OCI-LY7 (cell line): ENCODE results near the gene SLC18A2. TPM values are rescaled to one million over a fixed set of nuclear protein-coding genes. Genes with fewer than 3 reads are reported as not detected.

Experiments used
- BruUV-seq: library from RNA; stranded (reverse); fragments of 400-500 nt; replicated peaks from 2 replicates; lab custom pipeline; 2021; lab: Mats Ljungman, UMichigan
- CTCF ChIA-PET: fragments of 300-600 bp; sonication (Branson Sonifier 250); formaldehyde crosslinking; loops from one replicate; lab custom pipeline; 2022; ENCODE audit warnings: antibody characterized with exemption; ENCODE audit not compliant: unreplicated experiment; lab: Charles Lee
- POLR2A ChIA-PET: fragments of 300-600 bp; sonication (Branson Sonifier 250); formaldehyde crosslinking; loops from one replicate; lab custom pipeline; 2022; ENCODE audit warnings: antibody characterized with exemption; lab: Charles Lee
- DNase-seq: peaks from one replicate; pipeline ENCODE4 v3.0.0-alpha.2; 2015; ENCODE audit warnings: low spot score
- H2AFZ ChIP-seq: fragments of 200-600 bp; sonication (generic), shearing (Covaris generic); 2 replicates; pipeline ENCODE4 v1.6.1; 2014; ENCODE audit warnings: mild to moderate bottlenecking, antibody characterized with exemption, low read length, moderate library complexity
- H3K27ac ChIP-seq: fragments of 200-600 bp; sonication (generic); 2 replicates; pipeline ENCODE4 v1.5.1; 2014; ENCODE audit warnings: mixed run types, low read depth, mild to moderate bottlenecking, moderate library complexity, low read length, inconsistent platforms; ENCODE audit not compliant: poor library complexity, severe bottlenecking
- H3K36me3 ChIP-seq: fragments of 200-600 bp; sonication (generic); 2 replicates; pipeline ENCODE4 v1.6.1; 2014; ENCODE audit warnings: mild to moderate bottlenecking, antibody characterized with exemption, low read length, moderate library complexity, mixed read lengths; ENCODE audit not compliant: insufficient read depth
- H3K4me1 ChIP-seq: fragments of 200-600 bp; sonication (generic); 2 replicates; pipeline ENCODE4 v1.5.1; 2014; ENCODE audit warnings: mild to moderate bottlenecking, low read length; ENCODE audit not compliant: insufficient read depth, poor library complexity, severe bottlenecking
- H3K4me2 ChIP-seq: fragments of 200-600 bp; sonication (generic); 2 replicates; pipeline ENCODE4 v1.6.1; 2014; ENCODE audit warnings: mild to moderate bottlenecking, low read length
- H3K4me3 ChIP-seq: fragments of 200-600 bp; sonication (generic); 2 replicates; pipeline ENCODE4 v1.5.1; 2014; ENCODE audit warnings: mild to moderate bottlenecking, low read depth, low read length; ENCODE audit not compliant: poor library complexity, severe bottlenecking
- H3K79me2 ChIP-seq: fragments of 200-600 bp; sonication (generic); 2 replicates; pipeline ENCODE4 v1.6.1; 2016; ENCODE audit warnings: low read depth, mild to moderate bottlenecking, low read length, moderate library complexity, mixed read lengths; ENCODE audit not compliant: insufficient read depth
- H3K9me2 ChIP-seq: fragments of 200-600 bp; sonication (generic); 2 replicates; pipeline ENCODE4 v1.6.1; 2016; ENCODE audit warnings: mild to moderate bottlenecking, low read length, mixed read lengths; ENCODE audit not compliant: insufficient read depth
- H3K9me3 ChIP-seq: fragments of 200-600 bp; sonication (generic); 2 replicates; pipeline ENCODE4 v1.6.1; 2014; ENCODE audit warnings: mild to moderate bottlenecking, mixed run types, low read length, mixed read lengths
- H4K20me1 ChIP-seq: fragments of 200-600 bp; sonication (generic); 2 replicates; pipeline ENCODE4 v1.6.1; 2014; ENCODE audit warnings: mild to moderate bottlenecking, antibody characterized with exemption, low read length, moderate library complexity, mixed read lengths; ENCODE audit not compliant: insufficient read depth
- CTCF ChIP-seq: fragments of 200-600 bp; sonication (generic); conservative IDR thresholded peaks from 2 replicates; pipeline ENCODE4 v1.5.1; 2014; ENCODE audit warnings: mild to moderate bottlenecking, antibody characterized with exemption, low read length, moderate library complexity, mixed read lengths
- EZH2phosphoT487 ChIP-seq: fragments of 200-600 bp; sonication (generic); IDR thresholded peaks from 2 replicates; pipeline ENCODE4 v1.6.1; 2018; ENCODE audit warnings: low read depth, borderline replicate concordance, mild to moderate bottlenecking, mixed run types, antibody characterized with exemption, low read length, moderate library complexity, mixed read lengths
- intact Hi-C: fragments of 100-400 bp; cut with micrococcal nuclease; formaldehyde crosslinking; loops from one replicate; pipeline ENCODE4 v1.10.0; 2022; ENCODE audit not compliant: unreplicated experiment
- total RNA-seq, 2 experiments: library from RNA; depleted of rRNA in 1 of 2; stranded (reverse); fragments of >200 nt in 1 of 2; shearing (Covaris generic) in 1 of 2; gene quantifications; 2 replicates each; pipeline ENCODE4 v1.2.3, GENCODE V29; 2014 to 2022

Gene SLC18A2
- total RNA-seq, 2 experiments from 2014 or later: not detected

DNA sequence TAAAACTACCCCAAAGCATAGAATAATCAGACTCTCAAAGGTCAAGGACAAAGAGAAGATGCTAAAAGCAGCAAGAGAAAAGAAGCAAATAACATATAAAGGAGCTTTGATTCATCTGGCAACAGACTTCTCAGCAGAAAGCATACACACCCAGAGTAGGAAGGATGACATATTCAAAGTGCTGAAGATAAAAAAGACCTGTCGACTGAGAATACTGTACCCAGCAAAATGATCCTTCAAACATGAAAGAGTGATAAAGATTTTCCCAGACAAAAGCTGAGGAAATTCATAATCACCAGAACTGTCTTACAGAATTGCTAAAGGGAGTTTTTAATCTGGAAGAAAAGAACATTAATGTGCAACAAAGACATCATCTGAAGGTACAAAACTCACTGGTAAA, 28.7 kb upstream of the SLC18A2 start:
- POLR2A ChIA-PET: interaction anchor here (0.6 kb wide), 1 partner anchor 647 kb away, joined by 3 read pairs; no protein-coding TSS in a partner anchor
- CTCF ChIA-PET: no interaction called here

GRCh38 chr10:117214401-117214800, 26.5 kb upstream of the SLC18A2 start:
- CTCF ChIA-PET: no interaction called here
- POLR2A ChIA-PET: no interaction called here
- H3K36me3 ChIP-seq: no peaks in the 10 kb centered on the region
- TF ChIP-seq CTCF: no peak
- TF ChIP-seq EZH2phosphoT487: no peak
- H3K79me2 ChIP-seq: no peaks in the 10 kb centered on the region
- H3K27ac ChIP-seq: no peak overlapping the region
- no peaks in the 10 kb centered on the region for H3K9me2 ChIP-seq
- no peaks in the 10 kb centered on the region for H3K9me3 ChIP-seq
- no TSS peak for BruUV-seq
- no peak overlapping the region for H3K4me3 ChIP-seq
- no peak overlapping the region for H2AFZ ChIP-seq
- intact Hi-C loops: loop anchor here (10.0 kb wide), 1 partner anchor 200 kb away; no protein-coding TSS in a partner anchor
- H4K20me1 ChIP-seq: no peaks in the 10 kb centered on the region
- no peak for DNase-seq
- no peak overlapping the region for H3K4me2 ChIP-seq
- no peaks in the 10 kb centered on the region for H3K4me1 ChIP-seq

More for the DNA sequence above, 28.7 kb upstream of the SLC18A2 start:
- H3K4me2 ChIP-seq: no peak overlapping the region
- no peaks in the 10 kb centered on the region for H3K79me2 ChIP-seq
- no peaks in the 10 kb centered on the region for H3K36me3 ChIP-seq
- H2AFZ ChIP-seq: no peak overlapping the region
- H3K4me3 ChIP-seq: no peak overlapping the region
- no peaks in the 10 kb centered on the region for H3K9me2 ChIP-seq
- no peak for TF ChIP-seq CTCF
- TF ChIP-seq EZH2phosphoT487: no peak
- H3K4me1 ChIP-seq: no peaks in the 10 kb centered on the region
- H4K20me1 ChIP-seq: no peaks in the 10 kb centered on the region
- intact Hi-C loops: loop anchor here (10.0 kb wide), 1 partner anchor 203 kb away; no protein-coding TSS in a partner anchor
- DNase-seq: no peak
- H3K9me3 ChIP-seq: no peaks in the 10 kb centered on the region
- BruUV-seq: no TSS peak
- H3K27ac ChIP-seq: no peak overlapping the region

DNA sequence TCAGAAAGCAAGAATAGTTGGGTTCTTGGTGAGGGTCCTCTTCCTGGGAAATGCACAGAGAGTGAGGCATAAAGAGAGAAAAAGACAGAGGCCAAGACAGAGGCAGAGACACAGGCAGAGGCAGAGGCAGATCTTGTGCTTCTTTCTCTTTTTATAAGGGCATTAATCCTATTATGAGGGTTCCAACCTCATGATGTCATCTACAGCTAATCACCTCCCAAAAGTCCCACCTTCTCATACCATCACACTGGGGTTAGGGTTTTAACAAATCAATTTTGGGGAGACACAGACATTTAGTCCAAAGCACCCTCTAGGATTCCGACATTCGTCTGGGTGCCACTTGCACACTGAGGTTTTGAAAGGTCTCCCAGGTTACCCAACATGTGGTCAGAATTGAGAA, 25.8 kb upstream of the SLC18A2 start:
- Histone ChIP-seq H2AFZ (no peak overlapping the region), H4K20me1 (no peaks in the 10 kb centered on the region), H3K36me3 (no peaks in the 10 kb centered on the region), H3K79me2 (no peaks in the 10 kb centered on the region), H3K4me3 (no peak overlapping the region), H3K4me1 (no peaks in the 10 kb centered on the region), H3K9me2 (no peaks in the 10 kb centered on the region), H3K9me3 (no peaks in the 10 kb centered on the region), H3K4me2 (no peak overlapping the region), H3K27ac (no peak overlapping the region)
- no TSS peak for BruUV-seq
- CTCF ChIA-PET: no interaction called here
- TF ChIP-seq CTCF (no peak), EZH2phosphoT487 (no peak)
- POLR2A ChIA-PET: no interaction called here
- intact Hi-C loops: loop anchor here (10.0 kb wide), 1 partner anchor 200 kb away; no protein-coding TSS in a partner anchor
- no peak for DNase-seq
